Breast epithelium (tissue), 4 donors: Measurements from ENCODE around the gene HASPIN. TPM values are rescaled to one million over a fixed set of nuclear protein-coding genes. Genes with fewer than 3 reads are reported as not detected.

Experiments
- DNase-seq, 2 donors: peaks; one replicate each; pipeline ENCODE4 v3.0.0-alpha.2; 2019; ENCODE audit warnings: low spot score in 2 of 2
- H3K27ac ChIP-seq, 2 donors: fragments of 200-600 bp; sonication (generic) in 1 of 2; one replicate each; pipeline ENCODE4 v1.5.1; 2016 to 2019; ENCODE audit warnings: mild to moderate bottlenecking in 1 of 2
- H3K27me3 ChIP-seq, 2 donors: fragments of 200-600 bp; sonication (generic) in 1 of 2; one replicate each; pipeline versions ENCODE4 v1.5.1 to v1.6.0; 2017 to 2019; ENCODE audit warnings: control low read depth in 1 of 2, mild to moderate bottlenecking in 1 of 2
- H3K36me3 ChIP-seq: fragments of 200-600 bp; one replicate; pipeline ENCODE4 v1.5.1; 2019
- H3K4me1 ChIP-seq, 2 donors: fragments of 200-600 bp; sonication (generic); one replicate each; pipeline ENCODE4 v1.5.1; 2016 to 2019; ENCODE audit warnings: control low read depth in 1 of 2
- H3K4me3 ChIP-seq, 3 donors: fragments of 200-600 bp; sonication (generic); 1 replicate in 2 of 3; 2 replicates in 1 of 3; pipeline ENCODE4 v1.5.1; 2016 to 2019; ENCODE audit warnings: mild to moderate bottlenecking in 3 of 3, moderate library complexity in 2 of 3
- H3K9me3 ChIP-seq, 2 donors: fragments of 200-600 bp; sonication (generic) in 1 of 2; one replicate each; pipeline ENCODE4 v1.5.1; 2016 to 2019; ENCODE audit warnings: control low read depth in 1 of 2
- POLR2A ChIP-seq: fragments of 450-650 bp; IDR thresholded peaks from one replicate; pipeline ENCODE4 v1.6.1; 2016; ENCODE audit warnings: antibody characterized with exemption, mild to moderate bottlenecking, moderate library complexity
- POLR2AphosphoS5 ChIP-seq, 3 donors: sonication (generic); formaldehyde crosslinking; IDR thresholded peaks; one replicate each; pipeline ENCODE4 v1.6.1; 2017; ENCODE audit warnings: antibody characterized with exemption in 3 of 3
- intact Hi-C: fragments of 100-400 bp; cut with DNase I; formaldehyde crosslinking; loops from one replicate; pipeline ENCODE4 v1.15.1; 2023; ENCODE audit warnings: low total_unique reads
- total RNA-seq, 3 donors: library from RNA; depleted of rRNA; stranded (reverse); fragments of >200 nt; gene quantifications; one replicate each; pipeline ENCODE4 v1.1.0, GENCODE V29; 2016
- TF ChIP-seq, protein P1 (sequence below), 3 donors: fragments of 450-650 bp; IDR thresholded peaks; one replicate each; pipeline ENCODE4 v1.5.1; 2016 to 2017; ENCODE audit warnings: antibody characterized with exemption in 3 of 3, mild to moderate bottlenecking in 3 of 3, moderate library complexity in 3 of 3

HASPIN gene
- total RNA-seq, 3 donors from 2014 or later, result 0.29 to 0.48 (median 0.33) TPM

DNA sequence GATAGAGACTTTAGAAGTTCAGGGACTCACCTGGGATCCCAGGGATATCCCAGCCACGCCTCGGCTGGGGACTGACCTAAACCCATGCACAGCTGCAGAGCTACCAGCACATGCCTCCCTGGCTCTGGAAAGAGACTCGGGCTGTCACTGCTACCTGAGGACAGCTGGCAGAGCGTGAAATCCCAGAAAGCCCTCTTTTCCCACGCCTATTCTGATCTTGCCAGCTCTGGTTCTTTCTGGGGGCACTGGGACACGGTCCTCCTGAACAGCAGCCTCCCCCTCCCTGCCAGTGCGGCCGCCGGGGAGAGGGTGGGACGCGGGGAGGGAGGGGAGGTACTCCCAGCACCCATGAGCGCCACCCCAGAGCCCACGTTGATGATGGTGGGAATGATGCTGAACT, 38.5 kb upstream of the HASPIN start:
- Histone ChIP-seq H3K4me1 (no peaks in the 10 kb centered on the region), H3K27me3 (peaks cover 0 to 45% of the 10 kb centered on the region in 2 donors), H3K27ac (no peak overlapping the region), H3K9me3 (no peaks in the 10 kb centered on the region), H3K36me3 (no peaks in the 10 kb centered on the region), H3K4me3 (no peak overlapping the region)
- no peak for TF ChIP-seq POLR2A
- TF ChIP-seq, protein P1, sequence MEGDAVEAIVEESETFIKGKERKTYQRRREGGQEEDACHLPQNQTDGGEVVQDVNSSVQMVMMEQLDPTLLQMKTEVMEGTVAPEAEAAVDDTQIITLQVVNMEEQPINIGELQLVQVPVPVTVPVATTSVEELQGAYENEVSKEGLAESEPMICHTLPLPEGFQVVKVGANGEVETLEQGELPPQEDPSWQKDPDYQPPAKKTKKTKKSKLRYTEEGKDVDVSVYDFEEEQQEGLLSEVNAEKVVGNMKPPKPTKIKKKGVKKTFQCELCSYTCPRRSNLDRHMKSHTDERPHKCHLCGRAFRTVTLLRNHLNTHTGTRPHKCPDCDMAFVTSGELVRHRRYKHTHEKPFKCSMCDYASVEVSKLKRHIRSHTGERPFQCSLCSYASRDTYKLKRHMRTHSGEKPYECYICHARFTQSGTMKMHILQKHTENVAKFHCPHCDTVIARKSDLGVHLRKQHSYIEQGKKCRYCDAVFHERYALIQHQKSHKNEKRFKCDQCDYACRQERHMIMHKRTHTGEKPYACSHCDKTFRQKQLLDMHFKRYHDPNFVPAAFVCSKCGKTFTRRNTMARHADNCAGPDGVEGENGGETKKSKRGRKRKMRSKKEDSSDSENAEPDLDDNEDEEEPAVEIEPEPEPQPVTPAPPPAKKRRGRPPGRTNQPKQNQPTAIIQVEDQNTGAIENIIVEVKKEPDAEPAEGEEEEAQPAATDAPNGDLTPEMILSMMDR (IDR thresholded peaks at IDR 0.05), result no peak
- no peak for TF ChIP-seq POLR2AphosphoS5 (IDR thresholded peaks at IDR 0.05)
- intact Hi-C loops, result no loop called here
- no peak for DNase-seq

DNA sequence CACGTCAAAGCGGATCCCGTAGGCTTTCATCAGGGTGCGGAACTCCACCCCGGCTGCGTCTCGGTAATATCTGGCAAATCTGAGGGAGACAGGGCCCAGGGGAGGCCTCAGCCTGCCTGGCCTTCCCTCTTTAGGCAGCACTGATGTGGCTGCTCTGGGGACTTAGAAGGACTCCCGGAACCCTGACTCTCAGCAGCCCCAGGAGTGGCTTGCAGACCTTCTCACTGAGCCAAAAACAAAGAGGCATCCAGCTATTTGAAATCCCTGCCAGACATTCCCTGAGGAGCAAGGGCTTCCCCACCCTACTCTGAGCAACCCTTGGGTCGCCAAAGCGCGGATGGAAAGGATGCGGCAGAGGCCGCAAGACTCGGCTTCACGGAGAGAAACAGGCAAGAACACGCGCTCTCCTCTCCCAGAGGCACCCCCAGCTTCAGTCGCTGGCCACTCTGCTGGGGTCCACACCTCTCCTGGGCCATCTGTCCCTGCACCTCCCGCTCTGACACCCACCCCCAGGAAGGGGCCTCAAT, 35.6 kb upstream of the HASPIN start:
- no peaks in the 10 kb centered on the region for H3K36me3 ChIP-seq
- H3K4me1 ChIP-seq, result no peaks in the 10 kb centered on the region
- no peak overlapping the region for H3K27ac ChIP-seq
- intact Hi-C loops, result no loop called here
- TF ChIP-seq, protein P1 (IDR thresholded peaks at IDR 0.05), result no peak
- H3K9me3 ChIP-seq, result no peaks in the 10 kb centered on the region
- H3K27me3 ChIP-seq, result peaks cover 0 to 56% of the 10 kb centered on the region in 2 donors
- H3K4me3 ChIP-seq, result no peak overlapping the region
- DNase-seq, result no peak

DNA sequence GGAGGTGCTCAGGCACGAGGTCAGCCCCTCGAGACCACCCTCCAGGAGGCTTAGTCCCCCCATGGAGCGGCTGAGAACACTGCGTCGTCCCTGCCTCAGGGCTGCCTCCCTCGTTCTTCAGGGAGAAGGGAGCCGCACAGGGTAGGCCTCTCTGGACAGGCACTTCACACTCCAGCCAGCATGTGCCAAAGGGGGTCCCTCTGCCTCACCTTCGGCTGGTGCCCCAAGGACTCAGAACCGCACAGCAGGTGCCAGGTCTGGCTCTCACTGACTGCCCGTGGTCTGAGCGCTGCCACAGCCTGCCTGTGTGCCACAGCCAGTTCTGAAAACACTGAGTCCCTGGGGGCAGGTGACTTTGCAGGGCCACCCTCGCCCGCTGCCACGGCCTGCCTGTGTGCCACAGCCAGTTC, 34.8 kb upstream of the HASPIN start:
- DNase-seq, result no peak
- H3K27ac ChIP-seq, result no peak overlapping the region
- peaks cover 0 to 58% of the 10 kb centered on the region in 2 donors for H3K27me3 ChIP-seq
- H3K36me3 ChIP-seq, result no peaks in the 10 kb centered on the region
- no peak for TF ChIP-seq POLR2A
- TF ChIP-seq, protein P1 (IDR thresholded peaks at IDR 0.05), result no peak
- no peak for TF ChIP-seq POLR2AphosphoS5 (IDR thresholded peaks at IDR 0.05)
- no peaks in the 10 kb centered on the region for H3K9me3 ChIP-seq
- intact Hi-C loops, result no loop called here
- H3K4me3 ChIP-seq, result no peak overlapping the region
- no peaks in the 10 kb centered on the region for H3K4me1 ChIP-seq

DNA sequence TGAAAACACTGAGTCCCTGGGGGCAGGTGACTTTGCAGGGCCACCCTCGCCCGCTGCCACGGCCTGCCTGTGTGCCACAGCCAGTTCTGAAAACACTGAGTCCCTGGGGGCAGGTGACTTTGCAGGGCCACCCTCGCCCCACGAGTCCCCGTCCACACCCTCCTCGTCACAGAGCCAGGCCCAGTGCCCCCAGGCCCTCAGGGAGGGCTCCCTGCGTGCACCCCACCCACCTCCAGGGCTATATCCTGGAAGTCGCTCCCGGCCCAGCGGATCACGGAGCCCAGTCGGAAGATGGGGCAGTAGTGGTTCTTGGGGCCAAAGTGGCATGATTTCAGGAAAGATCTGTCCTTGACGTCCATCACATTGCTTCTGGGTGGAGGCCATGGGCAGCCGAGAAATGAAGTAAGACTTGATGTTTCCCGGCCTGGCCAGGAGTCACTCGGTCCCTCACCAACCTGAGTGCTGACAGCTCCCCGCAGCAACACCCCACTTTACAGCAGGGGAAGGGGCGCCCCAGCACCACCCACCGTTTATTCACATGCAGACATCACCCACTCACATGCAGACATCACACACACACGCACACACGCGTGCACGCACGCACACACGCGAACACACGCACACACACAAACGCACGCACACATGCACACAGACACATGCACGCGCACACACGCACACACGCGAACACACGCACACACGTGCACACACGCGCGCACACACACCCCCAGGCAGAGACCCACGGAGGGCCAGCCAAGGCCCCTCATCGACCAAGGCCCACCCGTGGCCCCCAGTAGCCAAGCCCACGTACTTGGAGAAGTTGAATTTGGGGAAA, 34.2 kb upstream of the HASPIN start:
- DNase-seq, result no peak
- no peak for TF ChIP-seq POLR2AphosphoS5 (IDR thresholded peaks at IDR 0.05)
- no peak for TF ChIP-seq POLR2A
- TF ChIP-seq, protein P1 (IDR thresholded peaks at IDR 0.05), result no peak
- no peaks in the 10 kb centered on the region for H3K4me1 ChIP-seq
- H3K27ac ChIP-seq, result no peak overlapping the region
- no peaks in the 10 kb centered on the region for H3K9me3 ChIP-seq
- H3K36me3 ChIP-seq, result no peaks in the 10 kb centered on the region
- intact Hi-C loops, result no loop called here
- no peak overlapping the region for H3K4me3 ChIP-seq
- H3K27me3 ChIP-seq, result peaks cover 0 to 55% of the 10 kb centered on the region in 2 donors

DNA sequence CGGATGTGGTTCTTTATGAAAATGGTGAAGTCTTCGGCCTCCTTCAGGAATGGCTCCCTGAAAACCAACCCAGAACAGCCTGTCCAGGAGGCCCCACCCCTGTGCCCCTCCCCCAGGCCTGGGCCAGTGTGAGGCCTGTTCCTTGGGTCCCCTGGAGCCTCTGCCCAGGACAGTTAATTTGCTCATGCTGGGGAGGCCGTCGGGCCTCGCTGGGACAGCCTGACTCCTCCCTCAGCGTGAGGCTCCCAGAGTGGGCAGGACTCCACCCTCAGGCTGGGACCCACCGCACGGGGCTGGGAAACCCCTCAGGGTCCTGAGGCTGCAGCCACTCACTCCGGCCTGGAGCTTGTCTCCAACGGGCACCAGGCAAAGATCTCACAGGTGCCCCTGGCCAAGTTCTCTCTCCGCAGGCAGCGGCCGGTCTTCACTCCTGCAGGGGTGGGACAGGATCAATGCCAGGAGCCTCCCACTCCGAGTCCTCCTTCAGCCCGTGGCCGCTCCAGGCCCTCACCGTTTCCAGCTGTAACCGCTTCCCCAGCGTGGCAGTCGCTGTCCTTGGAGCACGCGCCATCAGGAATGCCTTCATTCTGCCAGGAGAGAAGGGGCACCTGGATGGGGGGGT, 33.5 kb upstream of the HASPIN start:
- intact Hi-C loops, result no loop called here
- no peak overlapping the region for H3K27ac ChIP-seq
- no peaks in the 10 kb centered on the region for H3K4me1 ChIP-seq
- no peak overlapping the region for H3K4me3 ChIP-seq
- no peak for DNase-seq
- H3K9me3 ChIP-seq, result no peaks in the 10 kb centered on the region
- H3K36me3 ChIP-seq, result no peaks in the 10 kb centered on the region
- TF ChIP-seq POLR2A, result no peak
- H3K27me3 ChIP-seq, result peaks cover 5 to 58% of the 10 kb centered on the region in 2 donors
